Prostate gland (tissue), 2 donors: ENCODE results near the gene CCDC85B. TPM values are rescaled to one million over a fixed set of nuclear protein-coding genes. Genes with fewer than 3 reads are reported as not detected.

ENCODE experiments used
- DNase-seq: peaks from one replicate; pipeline ENCODE4 v3.0.0-alpha.2; 2019; ENCODE audit warnings: low spot score
- H3K27ac ChIP-seq, 2 donors: fragments of 200-600 bp; sonication (generic); 2 replicates each; pipeline ENCODE4 v1.5.1; 2017 to 2019
- H3K27me3 ChIP-seq: fragments of 200-600 bp; sonication (generic); replicated peaks from 2 replicates; pipeline ENCODE4 v1.5.1; 2019; ENCODE audit not compliant: insufficient read depth
- H3K36me3 ChIP-seq, 2 donors: fragments of 200-600 bp; sonication (generic); 1 replicate in 1 of 2; 2 replicates in 1 of 2; pipeline versions ENCODE4 v1.5.1 to v1.8.1; 2017 to 2019
- H3K4me1 ChIP-seq: fragments of 200-600 bp; sonication (generic); replicated peaks from 2 replicates; pipeline ENCODE4 v1.5.1; 2019
- H3K4me3 ChIP-seq, 2 donors: fragments of 200-600 bp; sonication (generic); 2 replicates each; pipeline ENCODE4 v1.5.1; 2017 to 2019
- H3K9me3 ChIP-seq: fragments of 200-600 bp; sonication (generic); 2 replicates; pipeline ENCODE4 v1.5.1; 2017
- CTCF ChIP-seq, 4 experiments: fragments of 200-600 bp in 2 of 4; fragments of 450-650 bp in 2 of 4; sonication (generic) in 2 of 4; IDR thresholded peaks; 1 replicate in 3 of 4; 2 replicates in 1 of 4; pipeline ENCODE4 v1.5.1; 2016 to 2019; ENCODE audit warnings: antibody characterized with exemption in 4 of 4, mild to moderate bottlenecking in 2 of 4, moderate library complexity in 2 of 4
- POLR2A ChIP-seq: fragments of 450-650 bp; IDR thresholded peaks from one replicate; pipeline ENCODE4 v1.6.1; 2016; ENCODE audit warnings: antibody characterized with exemption, mild to moderate bottlenecking
- POLR2AphosphoS5 ChIP-seq: sonication (generic); formaldehyde crosslinking; IDR thresholded peaks from one replicate; pipeline ENCODE4 v1.6.1; 2017; ENCODE audit warnings: antibody characterized with exemption
- WGBS: methylation state at CpG from one replicate; pipeline ENCODE4 v1.1.5; 2018; 5-methylcytosine and 5-hydroxymethylcytosine counted together
- intact Hi-C: fragments of 100-400 bp; cut with DNase I; formaldehyde crosslinking; loops from one replicate; pipeline ENCODE4 v1.14.2; 2022
- total RNA-seq, 2 donors: library from RNA; depleted of rRNA; stranded (reverse); fragments of >200 nt; gene quantifications; one replicate each; pipeline ENCODE4 v1.1.0, GENCODE V29; 2016

Gene CCDC85B
- total RNA-seq, 2 donors from 2014 or later = 40.4 to 55.0 TPM

- Histone ChIP-seq H3K4me1 (no peaks in the 10 kb centered on the region), H3K9me3 (no peaks in the 10 kb centered on the region), H3K27me3 (no peaks in the 10 kb centered on the region), H3K27ac (no peak overlapping the region), H3K4me3 (no peak overlapping the region), H3K36me3 (no peaks in the 10 kb centered on the region)
- intact Hi-C loops = no loop called here
- 67% methylated on average over 6 of the region's 6 CpGs for WGBS
- TF ChIP-seq POLR2A (no peak), CTCF (IDR thresholded peaks at IDR 0.05) (no peak), POLR2AphosphoS5 (no peak)
- no peak for DNase-seq
These were observed 38.2 kb downstream of the CCDC85B start for GRCh38 chr11:65928667-65929066.

DNA sequence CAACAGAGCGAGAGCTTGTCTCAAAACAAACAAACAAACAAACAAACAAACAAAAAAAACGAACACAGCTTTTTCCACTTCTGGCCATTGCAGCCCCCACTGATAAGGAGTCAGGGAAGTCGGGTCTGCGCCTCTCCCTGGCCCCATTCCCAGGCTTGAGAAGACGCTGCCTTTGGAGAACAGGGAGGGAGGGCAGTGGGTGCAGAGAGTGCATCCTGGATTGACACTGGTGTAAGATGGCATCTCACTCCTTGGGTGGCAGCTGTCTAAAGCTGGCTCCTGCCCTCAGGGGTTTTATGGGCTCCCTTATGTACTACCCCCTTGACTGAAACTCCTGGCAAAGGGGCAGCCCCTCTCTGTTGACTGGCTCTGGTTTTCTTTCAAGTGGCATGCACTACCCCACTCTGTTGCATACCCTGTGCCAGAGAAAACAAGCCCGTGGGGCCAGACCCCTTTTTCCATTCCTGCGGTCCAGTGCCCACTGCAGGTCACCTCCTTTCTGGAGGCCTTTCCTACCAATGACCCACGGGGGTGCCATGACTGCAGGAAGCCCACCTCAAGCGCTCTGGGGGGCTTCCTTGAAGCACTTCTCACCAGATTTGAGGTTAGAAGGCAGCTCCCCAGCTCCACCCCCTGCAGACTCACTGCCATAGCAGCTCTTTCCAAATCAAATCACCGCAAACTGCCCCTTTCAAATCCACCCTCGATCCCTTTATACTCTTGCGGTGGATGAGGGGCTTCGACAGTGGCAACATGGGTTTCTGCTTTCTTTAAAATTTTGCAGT is 41.5 kb downstream of the CCDC85B start:
- H3K4me1 ChIP-seq = no peaks in the 10 kb centered on the region
- no peak for TF ChIP-seq CTCF (IDR thresholded peaks at IDR 0.05)
- TF ChIP-seq POLR2AphosphoS5 = no peak
- TF ChIP-seq POLR2A = no peak
- no peak for DNase-seq
- 54% methylated on average over 13 of the region's 13 CpGs for WGBS
- H3K36me3 ChIP-seq = no peaks in the 10 kb centered on the region
- no peak overlapping the region for H3K27ac ChIP-seq
- intact Hi-C loops = no loop called here
- no peaks in the 10 kb centered on the region for H3K27me3 ChIP-seq
- no peak overlapping the region for H3K4me3 ChIP-seq
- H3K9me3 ChIP-seq = no peaks in the 10 kb centered on the region

- Histone ChIP-seq H3K9me3 (no peaks in the 10 kb centered on the region), H3K36me3 (no peaks in the 10 kb centered on the region), H3K4me3 (no peak overlapping the region), H3K27me3 (no peaks in the 10 kb centered on the region), H3K27ac (no peak overlapping the region), H3K4me1 (no peaks in the 10 kb centered on the region)
- intact Hi-C loops = no loop called here
- 42% methylated on average over 9 of the region's 9 CpGs for WGBS
- no peak for TF ChIP-seq POLR2A
- TF ChIP-seq CTCF (IDR thresholded peaks at IDR 0.05) = no peak
- no peak for TF ChIP-seq POLR2AphosphoS5
- DNase-seq = no peak
These were observed 42.1 kb downstream of the CCDC85B start for GRCh38 chr11:65932558-65932919.

GRCh38 chr11:65934014-65934413 is 43.5 kb downstream of the CCDC85B start:
- H3K27me3 ChIP-seq = no peaks in the 10 kb centered on the region
- H3K36me3 ChIP-seq = no peaks in the 10 kb centered on the region
- H3K9me3 ChIP-seq = no peaks in the 10 kb centered on the region
- no peak overlapping the region for H3K27ac ChIP-seq
- H3K4me3 ChIP-seq = no peak overlapping the region
- WGBS = 33% methylated on average over 4 of the region's 4 CpGs
- no peaks in the 10 kb centered on the region for H3K4me1 ChIP-seq
- no peak for TF ChIP-seq POLR2A
- TF ChIP-seq CTCF (IDR thresholded peaks at IDR 0.05) = no peak
- TF ChIP-seq POLR2AphosphoS5 = no peak
- no peak for DNase-seq
- intact Hi-C loops = no loop called here

DNA sequence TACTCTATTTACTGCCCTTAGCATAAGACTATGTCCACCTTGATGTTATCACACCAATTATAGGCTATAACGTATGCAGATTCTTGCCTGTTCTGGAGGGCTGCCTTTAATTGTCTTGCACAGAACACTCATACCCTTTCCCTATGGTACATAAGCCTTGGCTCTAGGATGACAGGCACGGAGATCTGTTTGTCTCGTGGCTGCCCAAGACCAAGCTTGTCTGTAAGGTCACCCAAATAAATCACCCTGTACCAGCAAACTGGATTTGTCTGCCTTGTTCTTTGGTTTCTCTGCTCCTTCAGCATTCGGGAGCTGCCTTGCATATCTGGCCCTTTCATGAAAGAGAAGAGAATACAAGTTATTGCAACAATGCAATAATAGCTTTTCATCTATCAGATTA is 47.3 kb downstream of the CCDC85B start:
- H3K4me1 ChIP-seq = no peaks in the 10 kb centered on the region
- TF ChIP-seq CTCF (IDR thresholded peaks at IDR 0.05) = no peak
- DNase-seq = no peak
- no peak overlapping the region for H3K4me3 ChIP-seq
- H3K27me3 ChIP-seq = no peaks in the 10 kb centered on the region
- H3K36me3 ChIP-seq = no peaks in the 10 kb centered on the region
- no peak overlapping the region for H3K27ac ChIP-seq
- 33% methylated on average over 4 of the region's 4 CpGs for WGBS
- no peaks in the 10 kb centered on the region for H3K9me3 ChIP-seq
- intact Hi-C loops = no loop called here
